Activated CD8-positive, alpha-beta memory T cell treated with anti-CD3 and anti-CD28 coated beads, Interleukin-2, amount 50 U/mL, for 4 hours (primary cell): ENCODE data around the gene AMBRA1.
"Not testable (repeated sequence)": the region's sequence is repeated elsewhere in the genome, so short reads cannot be mapped to it uniquely, and the experiment has no call there.

Source experiments
- DNase-seq: peaks from one replicate; pipeline ENCODE4 v3.0.0-alpha.2; 2020

The AMBRA1 gene

DNA sequence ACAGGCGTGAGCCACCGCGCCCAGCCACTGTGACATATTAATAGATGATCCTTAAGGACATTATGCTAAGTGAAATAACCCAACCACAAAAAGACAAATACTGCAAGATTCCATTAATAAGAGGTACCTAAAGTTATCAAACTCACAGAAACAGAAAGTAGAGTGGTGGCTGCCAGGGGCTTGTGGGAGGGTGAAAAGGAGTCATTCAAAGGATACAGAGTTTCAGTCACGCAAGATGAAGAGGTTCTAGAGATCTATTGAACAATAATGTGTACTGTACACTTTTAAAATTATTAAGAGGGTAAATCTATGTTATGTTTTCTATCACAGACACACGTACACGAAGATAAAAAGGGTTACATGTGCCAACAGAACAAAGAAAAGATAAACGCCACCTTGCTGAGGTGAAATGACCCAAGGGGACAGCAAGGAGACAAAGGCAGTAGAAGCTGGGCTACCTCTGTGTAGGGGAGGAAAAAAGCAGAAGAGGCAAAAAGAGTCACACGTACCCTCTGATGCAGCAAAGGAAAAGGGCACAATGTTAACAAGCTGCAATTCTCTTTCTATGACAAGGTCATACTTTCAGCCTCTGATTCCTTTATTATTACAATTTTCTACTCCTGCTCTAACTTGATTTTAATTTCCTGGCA, 65.3 kb downstream of the AMBRA1 start:
- DNase-seq, result no peak

DNA sequence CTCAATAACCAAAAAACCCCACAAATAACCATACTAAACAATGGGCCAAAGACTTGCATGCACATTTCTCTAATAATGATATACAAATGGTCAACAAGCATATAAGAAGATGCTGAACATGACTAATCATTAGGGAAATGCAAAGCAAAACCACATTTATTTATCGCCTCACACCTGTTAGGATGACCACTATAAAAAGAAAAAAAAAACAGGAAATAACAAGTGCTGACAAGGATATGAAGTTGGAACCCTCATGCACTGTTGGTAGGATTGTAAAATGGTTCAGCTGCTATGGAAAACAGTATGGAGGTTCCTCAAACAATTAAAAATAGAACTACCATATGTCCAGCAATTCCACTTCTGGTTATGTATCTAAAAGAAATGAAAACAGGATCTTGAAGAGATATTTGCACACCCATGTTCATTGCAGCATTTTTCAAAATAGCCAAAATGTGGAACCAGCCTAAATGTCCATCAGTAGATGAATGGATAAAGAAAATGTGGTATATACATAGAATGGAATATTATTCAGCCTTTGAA, 66.2 kb downstream of the AMBRA1 start:
- DNase-seq, result no peak

DNA sequence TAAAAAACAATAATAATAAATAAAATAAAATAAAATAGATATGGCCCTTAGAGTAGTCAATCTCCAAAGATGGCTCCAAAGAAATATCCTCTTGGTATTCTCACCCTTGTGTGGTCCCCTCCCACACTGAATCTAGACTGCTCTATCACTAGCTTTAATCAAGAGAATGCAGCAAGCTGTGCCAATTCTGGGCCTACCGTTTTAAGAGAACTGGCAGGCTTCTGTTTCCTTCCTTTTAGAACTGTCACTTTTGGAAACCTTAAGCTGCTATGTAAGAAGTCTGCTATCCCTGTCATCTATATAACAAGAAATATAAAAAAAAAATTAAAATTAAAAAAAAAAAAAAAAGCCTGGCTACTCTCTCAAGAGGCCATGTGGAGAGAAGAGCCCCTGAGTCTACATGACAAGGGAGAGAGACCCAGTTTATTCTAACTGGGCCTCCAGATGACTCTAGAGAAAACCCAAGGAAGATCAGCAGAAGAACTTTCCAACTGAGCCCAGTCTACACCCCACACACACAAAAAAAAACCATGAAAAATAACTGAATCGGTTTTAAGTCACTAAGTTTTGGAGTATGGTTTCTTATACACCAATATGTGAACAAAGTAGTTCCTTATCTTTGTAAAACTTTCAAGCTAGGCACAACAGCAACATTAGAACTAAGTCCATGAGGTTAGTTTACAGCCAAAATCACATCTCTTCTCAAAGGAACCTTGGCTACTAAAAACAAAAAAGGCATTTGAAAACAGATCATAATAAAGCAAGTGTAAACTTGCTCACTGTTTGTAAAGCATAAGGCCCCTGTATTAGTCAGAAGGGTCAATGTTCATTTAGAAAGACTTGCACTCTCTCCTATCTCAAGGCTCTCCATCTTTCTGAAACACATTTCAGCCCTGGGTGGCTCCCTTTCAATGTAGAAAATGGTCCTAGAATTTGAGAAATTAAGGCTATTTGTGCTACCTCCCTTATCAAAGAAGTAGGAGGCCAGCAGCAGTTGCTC, 67.3 kb downstream of the AMBRA1 start:
- DNase-seq, result no peak

DNA sequence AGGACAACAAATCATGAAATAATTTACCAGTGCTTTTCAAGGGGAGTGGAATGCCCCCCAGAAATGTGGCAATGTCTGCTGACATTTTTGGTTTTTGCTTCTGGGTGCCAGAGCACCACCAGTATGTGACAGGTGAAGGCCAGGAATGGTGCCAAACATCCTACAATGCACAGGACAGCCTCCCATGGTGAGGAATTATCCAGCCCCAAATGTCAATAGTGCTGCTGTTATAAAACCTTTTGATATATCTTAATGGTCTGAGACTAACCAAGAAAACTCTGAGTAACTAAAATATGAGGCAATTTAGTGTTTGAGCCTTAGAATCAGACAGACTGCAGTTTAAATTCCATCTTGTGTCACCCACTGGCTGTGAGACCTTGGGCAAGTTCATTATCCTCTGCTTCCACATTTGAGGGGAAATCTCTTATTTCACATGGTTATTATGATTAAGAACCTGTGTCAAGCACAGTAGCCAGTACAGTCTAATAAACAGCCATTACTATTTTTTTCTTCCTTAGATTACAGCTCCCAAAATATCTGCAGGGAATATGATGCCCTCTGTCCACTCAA, 69.5 kb downstream of the AMBRA1 start:
- no peak for DNase-seq

DNA sequence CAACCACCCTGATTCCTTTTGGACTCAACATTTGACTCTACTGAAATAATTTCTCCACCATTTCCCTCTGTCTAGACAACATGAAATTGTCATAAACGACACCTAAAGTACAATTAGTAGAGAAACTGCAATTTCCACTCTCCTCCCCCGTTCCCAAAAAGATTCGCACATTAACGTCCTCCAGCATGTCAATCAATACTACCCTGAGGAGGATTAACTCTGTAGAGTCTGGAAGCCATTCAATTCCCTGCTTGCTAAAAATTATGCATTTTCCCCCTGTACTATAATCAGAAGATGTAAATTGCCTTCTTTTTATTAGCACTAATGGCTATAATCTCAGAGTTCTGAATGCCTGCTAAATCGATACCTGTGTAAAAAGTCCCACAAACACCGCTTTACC, 70.5 kb downstream of the AMBRA1 start:
- no peak for DNase-seq

DNA sequence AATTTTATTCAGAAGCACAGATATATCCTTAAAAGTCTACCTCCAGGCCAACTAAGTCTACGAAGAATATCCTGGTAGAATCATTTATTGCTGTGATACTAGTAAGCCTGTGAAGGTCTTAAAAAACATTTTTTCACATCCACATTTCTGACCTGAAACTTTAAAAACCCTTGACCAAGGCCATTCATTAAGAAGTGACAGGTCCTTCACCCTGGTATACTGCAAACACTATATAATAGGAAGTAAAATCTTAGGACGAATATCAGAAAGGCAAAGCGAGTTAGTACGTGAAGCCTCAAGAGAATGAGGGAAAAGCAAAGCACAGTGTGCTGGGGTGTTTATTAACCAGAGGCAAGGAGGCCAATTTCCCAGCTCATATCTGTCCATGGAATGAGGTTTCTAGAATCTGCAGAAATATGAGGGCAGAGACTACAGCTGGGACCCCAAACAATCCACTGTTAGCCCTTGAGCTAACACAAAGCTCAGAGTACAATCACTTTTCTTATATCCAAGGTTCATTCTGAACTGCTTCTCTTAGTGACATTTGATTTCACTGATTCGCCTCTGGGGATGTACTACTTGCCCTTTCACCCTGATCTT, 71.0 kb downstream of the AMBRA1 start:
- no peak for DNase-seq

DNA sequence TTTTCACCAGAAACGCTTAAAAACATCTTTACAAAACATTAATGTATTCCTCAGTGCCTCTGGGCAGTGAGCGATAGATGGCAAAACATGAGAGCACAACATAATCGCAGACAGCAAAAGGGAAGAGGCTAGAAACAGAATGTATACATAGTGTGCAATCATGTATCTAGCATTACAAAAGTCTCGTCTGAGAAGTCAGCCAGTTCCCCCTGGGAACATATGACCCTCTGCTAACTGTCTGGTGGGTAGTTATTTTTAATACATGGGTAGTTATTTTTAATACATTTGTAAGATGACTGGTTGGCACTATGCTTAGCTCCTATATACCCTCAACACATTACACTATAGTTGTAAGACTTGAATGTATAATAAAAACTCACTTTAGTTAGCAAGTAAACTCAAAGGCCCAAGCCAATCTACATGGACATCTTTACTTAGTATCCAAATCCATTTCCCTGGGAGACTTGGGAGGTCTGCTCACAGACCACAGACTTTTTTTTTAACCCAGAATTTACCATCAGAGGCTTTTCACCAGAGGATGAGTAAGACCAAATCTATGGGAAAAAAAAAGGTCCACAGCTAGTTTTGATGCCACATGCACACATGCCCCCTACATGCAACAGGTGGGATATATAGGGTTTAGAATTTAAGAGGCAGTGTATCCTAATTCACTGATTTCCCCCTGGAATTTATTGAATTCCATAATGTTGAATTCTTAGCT, 71.7 kb downstream of the AMBRA1 start:
- DNase-seq, result no peak

DNA sequence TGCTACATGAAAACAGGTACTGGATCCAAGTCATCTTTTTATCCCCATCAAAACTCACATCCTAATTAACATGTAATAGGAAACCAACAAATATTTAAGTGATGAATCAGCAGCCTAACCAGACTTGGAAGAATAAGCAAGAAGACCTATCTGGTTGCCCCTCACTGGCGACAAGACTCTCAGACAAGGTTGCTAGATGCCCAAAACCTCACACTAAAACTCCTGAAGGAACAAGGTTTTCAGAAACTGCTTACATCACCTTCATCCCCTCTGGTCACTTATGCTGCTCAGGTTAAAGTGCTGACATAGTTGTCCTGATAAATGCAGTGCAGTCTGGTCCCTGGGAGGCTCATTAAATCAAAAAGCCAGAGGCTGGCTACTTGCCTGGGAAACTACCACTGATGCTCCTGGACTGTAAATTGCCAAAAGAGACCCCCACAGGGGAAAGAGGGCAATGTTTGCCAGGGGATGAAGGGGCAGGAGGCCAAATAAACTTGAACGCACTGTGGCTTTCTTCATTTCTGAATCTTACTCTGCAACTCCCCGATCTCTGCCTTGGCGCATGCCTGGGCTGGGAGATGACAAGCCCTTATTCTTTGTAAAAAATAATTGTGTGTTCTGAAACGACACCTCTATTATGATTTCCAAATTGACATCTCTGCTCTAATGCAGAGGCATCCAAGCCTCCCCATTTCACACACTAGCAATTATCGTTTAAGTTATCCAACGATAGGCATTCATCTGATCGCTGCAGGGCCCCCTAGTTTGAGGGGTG, 72.7 kb downstream of the AMBRA1 start:
- no peak for DNase-seq

DNA sequence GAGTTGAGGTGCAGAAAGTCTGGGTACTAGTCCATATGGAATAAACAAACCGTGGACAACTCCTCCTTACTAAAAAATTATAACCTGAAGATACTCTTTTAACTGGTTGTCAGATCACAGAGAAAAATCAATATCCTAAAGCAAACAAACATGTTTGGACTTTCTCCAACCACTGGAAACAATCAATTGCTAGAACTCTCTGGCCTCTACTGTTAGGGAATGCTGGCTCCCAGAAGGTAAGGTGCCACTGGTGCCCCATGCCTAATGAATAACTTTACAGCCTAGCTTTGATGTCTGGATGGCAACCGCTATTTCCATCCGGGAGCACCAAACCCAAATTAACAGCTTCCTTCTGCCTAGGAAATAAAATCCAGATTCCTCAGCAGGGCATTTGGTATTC, 74.5 kb downstream of the AMBRA1 start:
- no peak for DNase-seq

DNA sequence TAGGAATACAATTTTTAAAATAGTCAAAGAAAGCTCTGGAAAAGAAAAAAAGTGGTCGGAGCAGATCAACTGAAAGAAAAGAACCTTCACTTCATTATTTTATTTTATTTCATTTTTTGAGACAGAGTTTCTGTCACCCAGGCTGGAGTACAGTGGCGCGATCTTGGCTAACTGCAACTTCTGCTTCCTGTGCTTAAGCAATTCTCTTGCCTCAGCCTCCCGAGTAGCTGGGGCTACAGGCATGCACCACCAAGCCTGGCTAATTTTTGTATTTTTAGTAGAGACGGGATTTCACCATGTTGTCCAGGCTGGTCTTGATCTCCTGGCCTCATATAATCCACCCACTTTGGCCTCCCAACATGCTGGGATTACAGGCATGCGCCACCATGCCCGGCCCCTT, 74.9 kb downstream of the AMBRA1 start:
- DNase-seq, result not testable (repeated sequence)

DNA sequence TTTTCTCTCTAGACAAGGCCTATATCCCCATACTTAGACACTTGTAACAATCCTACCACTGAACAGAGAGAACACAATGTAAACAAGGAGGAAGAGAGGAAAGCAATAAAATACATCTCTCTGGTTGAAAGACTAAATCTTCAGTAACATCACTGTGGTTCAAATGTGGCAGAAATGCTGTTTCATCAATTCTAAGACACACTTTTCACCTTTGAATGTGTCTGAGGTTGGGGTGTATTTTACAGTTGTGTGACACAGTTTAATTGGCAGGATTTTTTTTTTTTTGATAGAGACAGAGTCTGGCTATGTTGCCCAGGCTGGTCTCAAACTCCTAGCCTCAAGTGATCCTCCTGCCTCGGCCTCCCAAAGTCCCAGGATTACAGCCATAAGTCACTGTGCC, 79.5 kb downstream of the AMBRA1 start:
- DNase-seq, result no peak

DNA sequence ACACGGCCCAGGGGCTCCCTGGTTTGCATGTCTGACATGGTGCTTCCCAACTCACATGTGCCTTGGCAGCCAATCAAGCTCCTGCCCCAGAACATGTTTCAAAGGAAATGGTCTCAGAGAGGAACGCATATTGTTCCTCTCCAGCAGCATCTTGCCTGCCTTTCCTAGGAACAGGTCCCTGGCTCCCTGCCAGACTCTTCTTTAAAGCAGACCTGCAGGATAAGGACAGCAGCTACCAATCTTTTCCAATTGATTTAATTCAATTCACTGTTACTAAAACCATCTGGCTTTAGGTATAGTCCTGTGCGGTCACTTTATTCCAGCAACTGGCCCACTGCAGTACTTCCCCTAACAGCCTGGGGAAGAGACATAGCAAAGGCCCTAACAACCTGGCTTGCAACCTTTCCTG, 79.9 kb downstream of the AMBRA1 start:
- DNase-seq, result no peak

DNA sequence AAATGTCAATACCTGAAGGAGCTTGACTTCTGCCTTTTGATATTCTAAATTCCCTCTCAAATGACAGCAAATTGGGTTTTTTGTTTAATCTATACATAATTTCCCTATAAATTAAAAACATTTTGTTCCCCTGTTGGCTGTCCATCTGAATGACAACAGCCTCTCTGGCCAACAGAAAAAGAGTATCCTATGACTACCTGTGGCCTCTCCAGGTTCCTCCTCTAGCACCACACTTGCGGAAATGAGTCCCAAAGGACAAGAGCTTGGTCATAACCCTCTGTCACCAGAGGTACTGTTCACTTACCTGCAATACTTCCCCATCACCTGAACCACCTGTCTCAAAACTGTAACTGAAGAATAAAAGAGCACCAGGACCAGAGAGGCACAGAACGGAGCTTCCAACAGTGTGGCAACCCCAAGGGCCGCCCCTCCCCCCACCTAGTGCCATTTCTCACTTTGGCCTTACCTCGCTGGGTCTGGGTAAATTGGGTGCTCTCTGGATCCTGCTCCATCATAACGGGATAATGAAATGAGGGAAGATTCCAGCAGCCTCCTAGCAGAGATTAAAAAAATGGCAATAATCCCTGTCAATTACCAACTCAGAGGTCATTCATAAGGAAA, 81.5 kb downstream of the AMBRA1 start:
- DNase-seq, result no peak

DNA sequence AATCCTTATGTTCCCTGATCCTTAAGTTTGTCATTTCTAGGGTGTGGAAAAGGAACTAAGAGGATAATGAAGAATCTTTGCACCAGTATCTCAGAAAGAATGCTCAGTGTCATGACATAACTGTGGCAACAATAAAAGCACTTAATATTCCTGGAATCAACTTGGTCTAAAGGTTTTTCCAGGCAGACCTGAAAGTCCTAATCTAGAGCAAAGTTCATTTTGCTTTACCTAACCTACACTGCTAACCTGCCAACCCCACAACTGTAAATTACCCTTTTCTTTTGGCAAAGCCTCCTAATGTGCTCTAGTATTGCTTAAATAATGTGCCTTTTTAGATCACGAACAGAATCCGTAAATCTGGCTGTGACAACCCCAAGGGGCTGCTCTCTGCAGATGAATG, 82.5 kb downstream of the AMBRA1 start:
- no peak for DNase-seq

DNA sequence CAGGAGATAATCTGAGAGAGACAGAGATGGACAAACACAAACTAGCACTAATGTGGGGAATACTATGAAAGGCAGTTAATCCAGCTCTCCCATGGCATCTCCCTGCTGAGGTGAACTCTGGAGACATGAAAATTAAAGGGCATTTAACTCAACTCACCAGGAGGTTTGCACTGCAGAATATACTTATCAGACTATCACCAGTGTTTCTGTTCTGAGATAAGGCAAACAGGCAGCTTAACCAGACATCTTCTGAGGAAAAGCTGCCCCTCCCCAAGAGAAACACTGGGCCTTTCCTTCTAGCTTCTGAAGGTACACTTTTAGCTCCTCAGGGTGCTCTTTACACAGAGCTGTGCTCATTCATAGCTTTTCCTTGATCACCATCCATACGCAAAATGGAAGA, 85.5 kb downstream of the AMBRA1 start:
- DNase-seq, result no peak

DNA sequence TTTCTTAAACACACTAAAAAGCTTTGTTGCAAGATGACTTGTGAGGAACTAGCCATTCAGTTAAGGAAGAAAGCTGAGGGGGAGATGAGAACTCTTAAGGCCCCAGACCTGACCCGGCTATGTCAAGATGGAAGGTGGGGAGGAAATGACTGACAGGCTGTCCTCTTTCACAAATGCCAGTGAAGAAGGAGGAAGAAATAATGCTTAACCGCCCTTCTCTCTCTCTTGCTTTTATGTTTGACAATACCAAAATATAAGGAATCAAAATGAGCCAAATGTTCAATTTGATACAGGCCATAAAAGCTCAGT, 87.4 kb downstream of the AMBRA1 start:
- DNase-seq, result no peak

DNA sequence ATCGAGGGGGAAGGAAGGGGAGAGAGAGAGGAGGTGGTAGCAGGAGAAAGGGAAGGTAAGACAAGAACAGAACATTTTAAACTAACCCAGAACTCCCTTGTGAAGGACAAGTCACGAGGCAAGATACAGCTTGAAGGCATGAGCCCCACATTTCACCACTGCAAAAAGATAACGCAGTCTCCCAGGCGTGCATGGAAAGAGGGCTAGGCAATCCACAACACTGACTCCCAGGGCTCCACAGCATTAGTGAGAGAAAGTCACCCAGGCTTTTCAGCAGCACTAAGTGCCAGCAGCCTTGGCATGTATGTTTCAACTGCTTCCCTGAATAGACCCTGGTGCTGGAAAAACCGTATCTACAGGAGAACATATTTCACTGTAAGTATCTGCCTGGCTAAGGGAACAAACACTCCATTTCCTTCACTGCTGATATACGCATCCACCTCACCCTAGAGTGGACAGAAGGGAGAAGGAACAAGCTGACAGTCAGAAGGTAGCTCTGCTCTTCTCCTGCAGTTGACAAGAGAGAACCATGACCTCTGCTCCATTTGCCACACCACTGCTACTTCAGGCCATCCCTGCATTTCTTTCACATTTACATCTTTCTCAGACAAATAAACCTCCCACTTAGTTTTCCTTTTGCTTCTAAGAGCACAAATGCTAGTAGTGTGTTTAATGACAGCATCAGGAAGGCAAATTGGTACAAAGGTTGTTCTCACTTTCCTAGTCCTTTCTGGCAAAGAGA, 87.9 kb downstream of the AMBRA1 start:
- DNase-seq, result no peak

DNA sequence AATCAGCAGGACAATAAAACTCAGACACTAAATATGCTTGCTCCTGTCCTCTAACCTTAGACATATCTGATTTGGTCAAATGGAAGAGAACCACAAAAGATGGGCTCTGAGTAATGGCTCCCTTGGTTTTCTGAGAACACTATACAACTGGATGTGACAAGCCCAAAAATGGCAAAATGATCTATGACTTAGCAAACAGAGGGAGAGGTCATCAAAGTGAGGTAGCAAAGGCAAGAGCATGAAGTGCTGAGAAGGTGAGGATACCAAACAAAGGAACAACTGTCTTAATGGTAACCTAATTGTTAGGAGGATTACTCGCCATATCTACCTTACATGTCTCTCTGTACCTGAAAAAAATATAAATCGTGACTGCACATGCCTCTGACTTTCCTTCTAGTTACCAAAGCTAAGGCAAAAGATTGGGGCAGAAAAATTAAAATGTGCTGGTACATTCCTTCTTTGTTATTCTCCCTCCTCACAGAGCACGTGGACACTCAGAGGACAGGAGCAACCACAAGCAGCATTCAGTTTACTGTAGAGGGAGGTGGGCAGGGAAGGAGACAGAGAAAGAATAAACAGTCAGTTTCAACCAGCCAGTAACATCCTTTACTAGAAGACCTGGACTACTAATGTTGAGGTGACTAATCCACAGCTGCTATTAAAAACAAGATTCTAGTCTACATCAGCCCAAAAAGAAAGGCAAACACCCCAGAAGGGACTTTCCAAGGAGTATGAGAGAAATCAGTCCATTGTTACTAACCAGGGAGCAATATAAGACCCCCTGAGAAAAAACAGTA, 88.8 kb downstream of the AMBRA1 start:
- no peak for DNase-seq

DNA sequence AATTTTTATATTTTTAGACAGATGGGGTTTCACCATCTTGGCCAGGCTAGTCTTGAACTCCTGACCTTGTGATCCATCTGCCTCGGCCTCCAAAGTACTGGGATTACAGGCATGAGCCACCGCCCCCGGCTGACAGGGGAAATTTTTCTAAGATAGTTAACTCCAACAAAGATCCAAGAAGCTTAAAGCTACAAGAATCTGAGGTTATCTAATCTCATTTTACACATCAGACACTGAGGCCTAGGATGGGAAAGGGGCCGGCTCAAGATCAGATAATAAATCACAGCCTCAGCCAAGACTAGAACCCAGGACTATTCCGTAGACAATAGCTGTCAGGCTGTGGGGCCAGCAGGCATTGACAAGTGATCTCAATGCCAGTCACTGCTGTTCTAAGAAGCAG, 94.0 kb downstream of the AMBRA1 start:
- DNase-seq, result no peak

DNA sequence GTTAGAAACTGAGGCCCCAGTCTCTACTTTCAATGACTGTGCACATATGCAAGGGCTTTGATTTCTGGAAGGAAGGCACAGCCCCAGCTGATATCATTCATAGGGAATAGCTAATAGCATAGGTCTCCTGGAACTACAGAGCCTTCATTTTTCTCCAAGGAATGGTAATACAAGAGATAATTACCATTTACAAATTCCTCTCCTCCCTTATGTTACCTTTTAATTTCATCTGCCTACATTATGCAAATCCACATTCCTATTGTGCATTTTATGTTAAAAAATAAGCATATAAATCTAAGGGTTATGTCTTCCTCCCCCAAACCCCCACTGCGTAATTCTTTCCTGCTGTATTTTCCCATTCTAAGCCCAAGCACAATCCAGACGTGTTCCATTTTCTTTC, 94.9 kb downstream of the AMBRA1 start:
- DNase-seq, result no peak
